ENCODE data around the gene B9D2. TPM values are rescaled to one million over a fixed set of nuclear protein-coding genes. Genes with fewer than 3 reads are reported as not detected.
"Not testable (repeated sequence)": the region's sequence is repeated elsewhere in the genome, so short reads cannot be mapped to it uniquely, and the experiment has no call there.

The B9D2 gene
- total RNA-seq, 1 donor from 2014 or later = 14.2 TPM

DNA sequence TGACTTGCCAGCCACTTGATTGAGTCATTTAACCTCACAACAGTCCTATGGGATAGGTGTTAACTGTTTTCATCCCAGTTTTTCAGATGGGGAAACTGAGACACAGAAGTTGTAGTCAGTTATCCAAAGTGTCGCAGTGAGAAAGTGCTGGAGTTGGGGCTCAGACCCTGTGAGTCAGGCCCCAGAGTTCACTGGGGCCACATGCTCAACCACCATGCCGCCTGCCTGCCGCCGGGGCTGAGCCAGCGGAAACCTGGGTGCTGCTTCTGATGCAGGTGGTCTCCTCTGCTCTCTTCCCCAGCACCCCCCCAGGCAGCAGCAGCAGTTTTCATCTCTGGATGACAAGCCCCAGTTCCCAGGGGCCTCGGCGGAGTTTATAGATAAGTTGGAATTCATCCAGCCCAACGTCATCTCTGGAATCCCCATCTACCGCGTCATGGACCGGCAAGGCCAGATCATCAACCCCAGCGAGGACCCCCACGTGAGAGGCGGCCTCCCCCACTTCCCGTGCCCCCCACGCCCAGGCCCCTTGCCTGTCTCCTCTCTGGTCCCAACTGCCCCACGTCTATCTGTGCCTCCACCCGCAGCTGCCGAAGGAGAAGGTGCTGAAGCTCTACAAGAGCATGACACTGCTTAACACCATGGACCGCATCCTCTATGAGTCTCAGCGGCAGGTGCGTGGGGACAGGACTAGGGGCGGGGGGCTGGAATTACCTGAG is 46.5 kb upstream of the B9D2 start:
- Mint-ChIP-seq H3K4me1 (peaks cover 14% of the 10 kb centered on the region), H3K36me3 (ENCODE audit: low read depth) (peaks cover 43% of the 10 kb centered on the region), H3K27ac (no peak overlapping the region), H3K4me3 (no peak overlapping the region), H3K9me3 (no peaks in the 10 kb centered on the region), H3K27me3 (no peaks in the 10 kb centered on the region)
- POLR2A ChIA-PET = no interaction called here
- TF ChIP-seq CTCF (IDR thresholded peaks at IDR 0.05) = no peak
- ATAC-seq (ENCODE audit: low read depth) = no peak
- CTCF ChIA-PET = no interaction called here
- intact Hi-C loops (cut with micrococcal nuclease) = no loop called here
- DNase-seq = no peak

- CTCF ChIA-PET = no interaction called here
- Mint-ChIP-seq H3K27me3 (no peaks in the 10 kb centered on the region), H3K27ac (no peak overlapping the region), H3K4me1 (peaks cover 17% of the 10 kb centered on the region), H3K36me3 (ENCODE audit: low read depth) (peaks cover 30% of the 10 kb centered on the region), H3K9me3 (no peaks in the 10 kb centered on the region), H3K4me3 (no peak overlapping the region)
- POLR2A ChIA-PET = interaction anchor here (1.2 kb wide), 1 partner anchor 44 kb away, joined by 3 read pairs; no protein-coding TSS in a partner anchor
- no peak for DNase-seq
- no peak for TF ChIP-seq CTCF (IDR thresholded peaks at IDR 0.05)
- intact Hi-C loops (cut with micrococcal nuclease) = no loop called here
- no peak for ATAC-seq (ENCODE audit: low read depth)
Observed at GRCh38 chr19:41409288-41409687, 45.3 kb upstream of the B9D2 start.

DNA sequence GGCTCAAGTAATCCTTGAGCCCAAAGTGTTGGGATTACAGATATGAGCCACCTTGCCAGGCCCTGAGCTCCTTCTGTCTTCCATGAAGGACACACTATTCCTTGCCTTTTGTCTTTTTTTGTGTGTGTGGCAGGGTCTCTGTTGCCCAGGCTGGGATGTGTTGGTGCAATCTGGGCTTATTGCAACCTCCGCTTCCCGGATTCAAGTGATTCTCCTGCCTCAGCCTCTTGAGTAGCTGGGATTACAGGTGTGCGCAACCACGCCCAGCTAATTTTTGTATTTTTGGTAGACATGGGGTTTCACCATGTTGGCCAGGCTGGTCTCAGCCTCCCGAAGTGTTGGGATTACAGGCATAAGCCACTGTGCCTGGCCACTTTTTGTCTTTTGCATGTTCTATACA is 44.9 kb upstream of the B9D2 start:
- intact Hi-C loops (cut with micrococcal nuclease); DNase-seq; H3K9me3 Mint-ChIP-seq; H3K4me3 Mint-ChIP-seq; H3K27me3 Mint-ChIP-seq; ATAC-seq (ENCODE audit: low read depth); H3K27ac Mint-ChIP-seq: not testable (repeated sequence)
- ChIA-PET POLR2A (interaction anchor here (1.2 kb wide), 1 partner anchor 44 kb away, joined by 3 read pairs; no protein-coding TSS in a partner anchor), CTCF (interaction anchor here (0.6 kb wide), 1 partner anchor 30 kb away, joined by 4 read pairs; no protein-coding TSS in a partner anchor)
- Mint-ChIP-seq H3K36me3 (ENCODE audit: low read depth) (peaks cover 26% of the 10 kb centered on the region), H3K4me1 (peaks cover 17% of the 10 kb centered on the region)

- H3K36me3 Mint-ChIP-seq (ENCODE audit: low read depth) = peaks cover 22% of the 10 kb centered on the region
- peaks cover 17% of the 10 kb centered on the region for H3K4me1 Mint-ChIP-seq
- H3K4me3 Mint-ChIP-seq = no peak overlapping the region
- intact Hi-C loops (cut with micrococcal nuclease) = no loop called here
- H3K27ac Mint-ChIP-seq = no peak overlapping the region
- CTCF ChIA-PET = interaction anchor here (0.6 kb wide), 2 partner anchors 155 to 428 kb away, joined by 3 to 5 read pairs; no protein-coding TSS in a partner anchor
- no peaks in the 10 kb centered on the region for H3K9me3 Mint-ChIP-seq
- no peak for ATAC-seq (ENCODE audit: low read depth)
- no peak for TF ChIP-seq CTCF (IDR thresholded peaks at IDR 0.05)
- DNase-seq = no peak
- H3K27me3 Mint-ChIP-seq = no peaks in the 10 kb centered on the region
- POLR2A ChIA-PET = interaction anchor here (0.6 to 1.2 kb wide), 2 partner anchors 15 to 43 kb away, joined by 3 to 5 read pairs; no protein-coding TSS in a partner anchor
Observed at GRCh38 chr19:41408256-41408655, 44.3 kb upstream of the B9D2 start.

DNA sequence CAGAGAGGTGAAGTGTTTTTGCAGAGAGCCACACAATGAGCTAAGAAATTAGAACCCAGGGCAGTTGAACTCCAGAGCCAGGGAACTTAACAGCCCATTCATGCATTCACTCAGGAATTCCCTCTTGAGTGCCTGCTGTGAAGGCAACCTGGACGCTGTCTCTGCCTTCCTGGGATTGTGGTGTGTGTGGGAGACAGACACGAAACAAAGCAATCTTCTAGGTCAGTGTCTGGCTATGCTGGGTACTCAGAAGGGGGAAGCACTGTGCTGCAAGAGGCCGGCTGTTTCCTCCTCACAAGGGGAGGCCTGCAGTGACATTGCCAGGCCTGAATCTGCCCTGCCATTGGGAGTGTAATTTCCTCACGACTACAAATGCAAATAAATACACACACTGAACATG is 43.3 kb upstream of the B9D2 start:
- H3K27ac Mint-ChIP-seq = no peak overlapping the region
- no peaks in the 10 kb centered on the region for H3K27me3 Mint-ChIP-seq
- DNase-seq (no peak), ATAC-seq (ENCODE audit: low read depth) (no peak)
- POLR2A ChIA-PET = interaction anchor here (0.7 to 1.1 kb wide), 2 partner anchors 11 to 12 kb away, joined by 3 read pairs; no protein-coding TSS in a partner anchor
- no peaks in the 10 kb centered on the region for H3K9me3 Mint-ChIP-seq
- no peak for TF ChIP-seq CTCF (IDR thresholded peaks at IDR 0.05)
- H3K36me3 Mint-ChIP-seq (ENCODE audit: low read depth) = peaks cover 22% of the 10 kb centered on the region
- no peak overlapping the region for H3K4me3 Mint-ChIP-seq
- intact Hi-C loops (cut with micrococcal nuclease) = no loop called here
- peaks cover 17% of the 10 kb centered on the region for H3K4me1 Mint-ChIP-seq
- CTCF ChIA-PET = no interaction called here

Measured in activated B cell treated with CpG ODN at 0.5 μM for 24 hours (primary cell).